ENCODE data around the gene CRELD2. TPM values are rescaled to one million over a fixed set of nuclear protein-coding genes. Genes with fewer than 3 reads are reported as not detected.
A peak's percentile ranks its signal among the peaks of the same experiment; 100 is the strongest.
"Not testable (repeated sequence)": the region's sequence is repeated elsewhere in the genome, so short reads cannot be mapped to it uniquely, and the experiment has no call there.

The CRELD2 gene
- total RNA-seq, 1 donor from 2014 or later, result 44.3 TPM

GRCh38 chr22:49941507-49942316 is 23.3 kb downstream of the CRELD2 start:
- Mint-ChIP-seq H3K36me3 (ENCODE audit: low read depth) (no peaks in the 10 kb centered on the region), H3K27me3 (ENCODE audit: low read depth) (no peaks in the 10 kb centered on the region), H3K4me1 (ENCODE audit: low read depth) (peaks cover 11% of the 10 kb centered on the region), H3K9me3 (ENCODE audit: low read depth) (no peaks in the 10 kb centered on the region), H3K4me3 (ENCODE audit: unreplicated experiment) (no peak overlapping the region), H3K27ac (ENCODE audit: unreplicated experiment) (no peak overlapping the region)
- no peak for TF ChIP-seq CTCF (IDR thresholded peaks at IDR 0.05)
- no peak for DNase-seq (ENCODE audit: low spot score)

- Mint-ChIP-seq H3K36me3 (ENCODE audit: low read depth) (no peaks in the 10 kb centered on the region), H3K4me3 (ENCODE audit: unreplicated experiment) (no peak overlapping the region), H3K4me1 (ENCODE audit: low read depth) (peaks cover 4% of the 10 kb centered on the region), H3K27me3 (ENCODE audit: low read depth) (no peaks in the 10 kb centered on the region), H3K9me3 (ENCODE audit: low read depth) (no peaks in the 10 kb centered on the region), H3K27ac (ENCODE audit: unreplicated experiment) (no peak overlapping the region)
- no peak for TF ChIP-seq CTCF (IDR thresholded peaks at IDR 0.05)
- no peak for DNase-seq (ENCODE audit: low spot score)
Observed at GRCh38 chr22:49942565-49943404, 24.4 kb downstream of the CRELD2 start.

GRCh38 chr22:49943405-49943765 is 25.0 kb downstream of the CRELD2 start:
- Mint-ChIP-seq H3K4me3 (ENCODE audit: unreplicated experiment) (no peak overlapping the region), H3K27ac (ENCODE audit: unreplicated experiment) (no peak overlapping the region), H3K9me3 (ENCODE audit: low read depth) (no peaks in the 10 kb centered on the region), H3K27me3 (ENCODE audit: low read depth) (no peaks in the 10 kb centered on the region), H3K4me1 (ENCODE audit: low read depth) (no peaks in the 10 kb centered on the region), H3K36me3 (ENCODE audit: low read depth) (no peaks in the 10 kb centered on the region)
- TF ChIP-seq CTCF (IDR thresholded peaks at IDR 0.05), result no peak
- DNase-seq (ENCODE audit: low spot score), result no peak

GRCh38 chr22:49943771-49944398 is 25.5 kb downstream of the CRELD2 start:
- peak overlapping the region; percentile 36 for H3K27ac Mint-ChIP-seq (ENCODE audit: unreplicated experiment)
- H3K4me3 Mint-ChIP-seq (ENCODE audit: unreplicated experiment), result no peak overlapping the region
- no peak for DNase-seq (ENCODE audit: low spot score)
- TF ChIP-seq CTCF (IDR thresholded peaks at IDR 0.05), result no peak
- H3K4me1 Mint-ChIP-seq (ENCODE audit: low read depth), result no peaks in the 10 kb centered on the region
- no peaks in the 10 kb centered on the region for H3K36me3 Mint-ChIP-seq (ENCODE audit: low read depth)
- H3K27me3 Mint-ChIP-seq (ENCODE audit: low read depth), result no peaks in the 10 kb centered on the region
- no peaks in the 10 kb centered on the region for H3K9me3 Mint-ChIP-seq (ENCODE audit: low read depth)

GRCh38 chr22:49944399-49944891 is 26.0 kb downstream of the CRELD2 start:
- no peaks in the 10 kb centered on the region for H3K9me3 Mint-ChIP-seq (ENCODE audit: low read depth)
- H3K27me3 Mint-ChIP-seq (ENCODE audit: low read depth), result no peaks in the 10 kb centered on the region
- DNase-seq (ENCODE audit: low spot score), result no peak
- no peaks in the 10 kb centered on the region for H3K4me1 Mint-ChIP-seq (ENCODE audit: low read depth)
- no peak overlapping the region for H3K27ac Mint-ChIP-seq (ENCODE audit: unreplicated experiment)
- TF ChIP-seq CTCF (IDR thresholded peaks at IDR 0.05), result no peak
- no peaks in the 10 kb centered on the region for H3K36me3 Mint-ChIP-seq (ENCODE audit: low read depth)
- H3K4me3 Mint-ChIP-seq (ENCODE audit: unreplicated experiment), result no peak overlapping the region

- not testable (repeated sequence) for H3K36me3 Mint-ChIP-seq (ENCODE audit: low read depth); H3K27ac Mint-ChIP-seq (ENCODE audit: unreplicated experiment)
Observed at GRCh38 chr22:49945042-49945794, 26.8 kb downstream of the CRELD2 start.

More at GRCh38 chr22:49945042-49945794, 26.8 kb downstream of the CRELD2 start:
- DNase-seq (ENCODE audit: low spot score); H3K9me3 Mint-ChIP-seq (ENCODE audit: low read depth); H3K27me3 Mint-ChIP-seq (ENCODE audit: low read depth); H3K4me3 Mint-ChIP-seq (ENCODE audit: unreplicated experiment); H3K4me1 Mint-ChIP-seq (ENCODE audit: low read depth): not testable (repeated sequence)
